ENCODE measurements around the gene COX10.
"Not testable (repeated sequence)": the region's sequence is repeated elsewhere in the genome, so short reads cannot be mapped to it uniquely, and the experiment has no call there.

COX10 gene

GRCh38 chr17:14125518-14126137 is 56.3 kb downstream of the COX10 start:
- no peak for DNase-seq

- DNase-seq, result no peak
Observed at GRCh38 chr17:14133104-14133503, 63.8 kb downstream of the COX10 start.

GRCh38 chr17:14134456-14134855 is 65.2 kb downstream of the COX10 start:
- DNase-seq, result no peak

GRCh38 chr17:14135906-14136590 is 66.7 kb downstream of the COX10 start:
- no peak for DNase-seq

- no peak for DNase-seq
Observed at GRCh38 chr17:14138649-14139048, 69.3 kb downstream of the COX10 start.

- no peak for DNase-seq
Observed at GRCh38 chr17:14143688-14144087, 74.4 kb downstream of the COX10 start.

GRCh38 chr17:14144508-14144907 is 75.2 kb downstream of the COX10 start:
- DNase-seq, result no peak

- no peak for DNase-seq
Observed at GRCh38 chr17:14149751-14150150, 80.4 kb downstream of the COX10 start.

GRCh38 chr17:14150619-14151018 is 81.3 kb downstream of the COX10 start:
- DNase-seq, result no peak

GRCh38 chr17:14152721-14153120 is 83.4 kb downstream of the COX10 start:
- DNase-seq, result no peak

- no peak for DNase-seq
Observed at GRCh38 chr17:14153374-14153773, 84.1 kb downstream of the COX10 start.

GRCh38 chr17:14156689-14157088 is 87.4 kb downstream of the COX10 start:
- no peak for DNase-seq

GRCh38 chr17:14157822-14158221 is 88.5 kb downstream of the COX10 start:
- DNase-seq, result no peak

- no peak for DNase-seq
Observed at GRCh38 chr17:14158707-14159106, 89.4 kb downstream of the COX10 start.

GRCh38 chr17:14161419-14161818 is 92.1 kb downstream of the COX10 start:
- no peak for DNase-seq

GRCh38 chr17:14165616-14166015 is 96.3 kb downstream of the COX10 start:
- DNase-seq, result no peak

GRCh38 chr17:14167831-14168230 is 98.5 kb downstream of the COX10 start:
- DNase-seq, result not testable (repeated sequence)

GRCh38 chr17:14168582-14168981 is 99.3 kb downstream of the COX10 start:
- no peak for DNase-seq

GRCh38 chr17:14169287-14169686 is 100.0 kb downstream of the COX10 start:
- no peak for DNase-seq

GRCh38 chr17:14169901-14170300 is 100.6 kb downstream of the COX10 start:
- no peak for DNase-seq

- DNase-seq, result not testable (repeated sequence)
Observed at GRCh38 chr17:14176989-14177388, 107.7 kb downstream of the COX10 start.

- not testable (repeated sequence) for DNase-seq
Observed at GRCh38 chr17:14177801-14178200, 108.5 kb downstream of the COX10 start.

GRCh38 chr17:14179951-14180350 is 110.6 kb downstream of the COX10 start:
- not testable (repeated sequence) for DNase-seq

GRCh38 chr17:14182084-14182483 is 112.8 kb downstream of the COX10 start:
- DNase-seq, result not testable (repeated sequence)

GRCh38 chr17:14184536-14184935 is 115.2 kb downstream of the COX10 start:
- not testable (repeated sequence) for DNase-seq
